Activated CD8-positive, alpha-beta T cell treated with anti-CD3 and anti-CD28 coated beads for 36 hours (primary cell): Measurements from ENCODE around the gene ASRGL1. TPM values are rescaled to one million over a fixed set of nuclear protein-coding genes. Genes with fewer than 3 reads are reported as not detected.
"Not testable (repeated sequence)": the region's sequence is repeated elsewhere in the genome, so short reads cannot be mapped to it uniquely, and the experiment has no call there.

Experiments
- ATAC-seq: fragments of 200-7000 bp; cut with Tn5 transposase; one replicate; pipeline ENCODE4 v1.10.0; 2021; ENCODE audit warnings: mild to moderate bottlenecking, moderate library complexity
- CTCF ChIA-PET: fragments of 350-600 bp; sonication (Branson Sonifier 250); formaldehyde crosslinking; loops from one replicate; lab custom pipeline; 2021; ENCODE audit warnings: antibody characterized with exemption; lab: Charles Lee
- POLR2A ChIA-PET: fragments of 350-600 bp; sonication (Branson Sonifier 250); formaldehyde crosslinking; loops from one replicate; lab custom pipeline; 2021; ENCODE audit warnings: antibody characterized with exemption; lab: Charles Lee
- DNase-seq: peaks from one replicate; pipeline ENCODE4 v3.0.0-alpha.2; 2020
- H3K27ac Mint-ChIP-seq: one replicate; pipeline ENCODE4 v1.8.0; 2021; ENCODE audit warnings: mild to moderate bottlenecking, mixed read lengths
- H3K27me3 Mint-ChIP-seq: one replicate; pipeline ENCODE4 v1.8.0; 2021; ENCODE audit warnings: mixed read lengths
- H3K36me3 Mint-ChIP-seq: one replicate; pipeline ENCODE4 v1.8.0; 2021; ENCODE audit warnings: low read depth, mixed read lengths
- H3K4me1 Mint-ChIP-seq: one replicate; pipeline ENCODE4 v1.8.0; 2021; ENCODE audit warnings: low read depth, mixed read lengths
- H3K4me3 Mint-ChIP-seq: one replicate; pipeline ENCODE4 v1.8.0; 2021; ENCODE audit warnings: mild to moderate bottlenecking, moderate library complexity, mixed read lengths
- H3K9me3 Mint-ChIP-seq: one replicate; pipeline ENCODE4 v1.8.0; 2021; ENCODE audit warnings: mixed read lengths
- CTCF ChIP-seq: fragments of 200-600 bp; IDR thresholded peaks from one replicate; pipeline ENCODE4 v1.8.0; 2022; ENCODE audit warnings: antibody characterized with exemption, mild to moderate bottlenecking
- intact Hi-C: fragments of 100-400 bp; cut with micrococcal nuclease; formaldehyde crosslinking; loops from one replicate; pipeline ENCODE4 v1.10.0; 2022
- total RNA-seq, 2 experiments: library from RNA; stranded (reverse); gene quantifications; one replicate each; pipeline ENCODE4 v1.2.3, GENCODE V29; 2021

Gene ASRGL1
- total RNA-seq, 2 experiments from 2014 or later, result 6.4 to 6.7 TPM

GRCh38 chr11:62383822-62384221, 46.6 kb downstream of the ASRGL1 start:
- Mint-ChIP-seq H3K9me3 (no peaks in the 10 kb centered on the region), H3K36me3 (no peaks in the 10 kb centered on the region), H3K27ac (no peak overlapping the region), H3K27me3 (no peaks in the 10 kb centered on the region), H3K4me3 (no peak overlapping the region), H3K4me1 (peaks cover 7% of the 10 kb centered on the region)
- ATAC-seq (no peak), DNase-seq (no peak)
- POLR2A ChIA-PET, result no interaction called here
- intact Hi-C loops, result no loop called here
- no peak for TF ChIP-seq CTCF
- CTCF ChIA-PET, result interaction anchor here (0.7 to 4.4 kb wide), 2 partner anchors 11 to 310 kb away, joined by 3 to 25 read pairs; no protein-coding TSS in a partner anchor

GRCh38 chr11:62386083-62386482, 48.8 kb downstream of the ASRGL1 start:
- H3K36me3 Mint-ChIP-seq, H3K4me1 Mint-ChIP-seq, H3K27me3 Mint-ChIP-seq, H3K4me3 Mint-ChIP-seq, H3K9me3 Mint-ChIP-seq, H3K27ac Mint-ChIP-seq, intact Hi-C loops, DNase-seq: not testable (repeated sequence)
- ChIA-PET CTCF (interaction anchor here (0.8 to 4.4 kb wide), 2 partner anchors 9 to 46 kb away, joined by 3 to 25 read pairs; no protein-coding TSS in a partner anchor), POLR2A (interaction anchor here (0.6 kb wide), 1 partner anchor 184 kb away, joined by 3 read pairs; no protein-coding TSS in a partner anchor)
- peak; percentile 47 for ATAC-seq

GRCh38 chr11:62387381-62387780, 50.1 kb downstream of the ASRGL1 start:
- Mint-ChIP-seq H3K27me3 (no peaks in the 10 kb centered on the region), H3K4me3 (no peak overlapping the region), H3K9me3 (no peaks in the 10 kb centered on the region), H3K4me1 (peaks cover 7% of the 10 kb centered on the region), H3K27ac (peak overlapping the region; percentile 3), H3K36me3 (no peaks in the 10 kb centered on the region)
- intact Hi-C loops, result no loop called here
- ChIA-PET POLR2A (interaction anchor here (1.1 kb wide), 1 partner anchor 14 kb away, joined by 3 read pairs; no protein-coding TSS in a partner anchor), CTCF (interaction anchor here (1.2 kb wide), 1 partner anchor 47 kb away, joined by 3 read pairs; no protein-coding TSS in a partner anchor)
- no peak for DNase-seq
- no peak for TF ChIP-seq CTCF
- no peak for ATAC-seq

GRCh38 chr11:62388999-62389398, 51.8 kb downstream of the ASRGL1 start:
- DNase-seq (no peak), ATAC-seq (no peak)
- intact Hi-C loops, result no loop called here
- no peak for TF ChIP-seq CTCF
- Mint-ChIP-seq H3K36me3 (no peaks in the 10 kb centered on the region), H3K27me3 (no peaks in the 10 kb centered on the region), H3K27ac (no peak overlapping the region), H3K4me3 (no peak overlapping the region), H3K4me1 (peaks cover 12% of the 10 kb centered on the region), H3K9me3 (no peaks in the 10 kb centered on the region)
- POLR2A ChIA-PET, result no interaction called here
- CTCF ChIA-PET, result interaction anchor here (1.0 to 9.0 kb wide), 4 partner anchors 9 to 154 kb away, joined by 4 to 72 read pairs (median 4); no protein-coding TSS in a partner anchor

- Mint-ChIP-seq H3K9me3 (no peaks in the 10 kb centered on the region), H3K27me3 (no peaks in the 10 kb centered on the region), H3K36me3 (no peaks in the 10 kb centered on the region), H3K4me3 (no peak overlapping the region), H3K27ac (no peak overlapping the region), H3K4me1 (peaks cover 14% of the 10 kb centered on the region)
- no peak for ATAC-seq
- ChIA-PET CTCF (interaction anchor here (1.0 to 9.0 kb wide), 6 partner anchors 9 to 313 kb away, joined by 3 to 72 read pairs (median 4); partner anchors contain the start of gene AHNAK), POLR2A (interaction anchor here (0.9 kb wide), 1 partner anchor 12 kb away, joined by 4 read pairs; no protein-coding TSS in a partner anchor)
- intact Hi-C loops, result no loop called here
- TF ChIP-seq CTCF, result no peak
- no peak for DNase-seq
These were observed 53.0 kb downstream of the ASRGL1 start for GRCh38 chr11:62390237-62390636.
